HepG2 (cell line): ENCODE measurements around the gene SPG7. TPM values are rescaled to one million over a fixed set of nuclear protein-coding genes. Genes with fewer than 3 reads are reported as not detected.

ENCODE experiments used
- ATAC-seq: fragments of 200-7000 bp; cut with Tn5 transposase; 3 replicates; pipeline ENCODE4 v1.9.1; 2020; ENCODE audit warnings: mild to moderate bottlenecking, moderate library complexity
- BruUV-seq: library from RNA; stranded (reverse); fragments of 400-500 nt; replicated peaks from 2 replicates; lab custom pipeline; 2021; lab: Mats Ljungman, UMichigan
- CTCF ChIA-PET: fragments of 300-600 bp; formaldehyde crosslinking; extraction: SDS; loops from one replicate; lab custom pipeline; 2021; ENCODE audit warnings: low total read pairs, inconsistent platforms, low intra/inter-chr PET ratio; lab: Yijun Ruan, JAX
- POLR2A ChIA-PET: fragments of 350-600 bp; sonication (Branson Sonifier 250); formaldehyde crosslinking; loops from one replicate; lab custom pipeline; 2020; ENCODE audit warnings: antibody characterized with exemption, inconsistent platforms; lab: Yijun Ruan, JAX
- DNase-seq: peaks from one replicate; pipeline ENCODE4 v3.0.0-alpha.2; 2015; ENCODE audit warnings: low spot score
- FAIRE-seq: peaks from 3 replicates; lab custom pipeline; 2011; peaks lifted over from hg19 to GRCh38; lab: Jason Lieb, UNC
- H2AFZ ChIP-seq: one replicate; pipeline ENCODE4 v1.6.1; 2011; ENCODE audit warnings: low read length, inconsistent platforms
- H3K27ac ChIP-seq: fragments of 300-600 bp; 3 replicates; pipeline ENCODE4 v1.8.0; 2011; ENCODE audit warnings: mixed run types, mild to moderate bottlenecking, mixed read lengths, low read length, inconsistent platforms; ENCODE audit not compliant: insufficient read depth; ENCODE audit errors: extremely low read length
- H3K27me3 ChIP-seq, 2 experiments: fragments of 200-600 bp in 1 of 2; 2 replicates in 1 of 2; 3 replicates in 1 of 2; pipeline versions ENCODE4 v1.6.0 to v1.8.0; 2011; ENCODE audit warnings: low read length in 2 of 2, mild to moderate bottlenecking in 2 of 2, moderate library complexity in 2 of 2, inconsistent platforms in 1 of 2; ENCODE audit not compliant: insufficient read depth in 2 of 2, control insufficient read depth in 1 of 2
- H3K36me3 ChIP-seq, 2 experiments: fragments of 200-600 bp in 1 of 2; replicated peaks in 1 of 2; 2 replicates in 1 of 2; 3 replicates in 1 of 2; pipeline versions ENCODE4 v1.5.1 to v1.8.0; 2011; ENCODE audit warnings: low read length in 2 of 2, inconsistent platforms in 1 of 2; ENCODE audit not compliant: insufficient read depth in 2 of 2, control insufficient read depth in 1 of 2
- H3K4me1 ChIP-seq: 2 replicates; pipeline ENCODE4 v1.5.1; 2012; ENCODE audit warnings: low read length, inconsistent platforms; ENCODE audit not compliant: insufficient read depth
- H3K4me2 ChIP-seq: 2 replicates; pipeline ENCODE4 v1.6.0; 2011; ENCODE audit warnings: low read depth, low read length, inconsistent platforms
- H3K4me3 ChIP-seq, 3 experiments: fragments of 200-600 bp in 1 of 3; sonication (generic), shearing (Covaris generic) in 1 of 3; replicated peaks in 1 of 3; 2 replicates each; pipeline ENCODE4 v1.5.1; 2011 to 2016; ENCODE audit warnings: low read length in 3 of 3, inconsistent platforms in 2 of 3, low read depth in 2 of 3, mild to moderate bottlenecking in 2 of 3, control low read depth in 1 of 3, mixed read lengths in 1 of 3; ENCODE audit not compliant: insufficient read depth in 1 of 3
- H3K79me2 ChIP-seq: one replicate; pipeline ENCODE4 v1.6.1; 2011; ENCODE audit warnings: low read length, inconsistent platforms; ENCODE audit not compliant: insufficient read depth
- H3K9ac ChIP-seq: 2 replicates; pipeline ENCODE4 v1.6.0; 2011; ENCODE audit warnings: mild to moderate bottlenecking, low read depth, low read length, inconsistent platforms; ENCODE audit not compliant: insufficient read depth
- H3K9me3 ChIP-seq: 2 replicates; pipeline ENCODE4 v1.5.1; 2012; ENCODE audit warnings: mild to moderate bottlenecking, low read length
- H4K20me1 ChIP-seq: 2 replicates; pipeline ENCODE4 v1.6.0; 2011; ENCODE audit warnings: inconsistent platforms, mild to moderate bottlenecking, low read length, moderate library complexity; ENCODE audit not compliant: insufficient read depth
- KDM5A ChIP-seq: fragments of 200-600 bp; sonication (generic); IDR thresholded peaks from 2 replicates; pipeline ENCODE4 v1.7.0; 2018; ENCODE audit warnings: antibody characterized with exemption, mild to moderate bottlenecking, low read length, borderline replicate concordance
- MAFG ChIP-seq: sonication (generic); formaldehyde crosslinking; IDR thresholded peaks from 2 replicates; pipeline ENCODE4 v1.5.1; 2020; ENCODE audit warnings: mild to moderate bottlenecking, missing genetic modification reagents
- ZBTB1 ChIP-seq: sonication (generic); formaldehyde crosslinking; IDR thresholded peaks from 2 replicates; pipeline ENCODE4 v1.4.0; 2020; ENCODE audit warnings: missing genetic modification reagents, borderline replicate concordance
- ZFYVE20 ChIP-seq: sonication (generic); formaldehyde crosslinking; IDR thresholded peaks from 2 replicates; pipeline ENCODE4 v1.8.0; 2023; ENCODE audit warnings: low read depth, mild to moderate bottlenecking, moderate library complexity, missing genetic modification reagents, borderline replicate concordance
- WGBS: methylation state at CpG from one replicate; pipeline ENCODE4 v1.1.6; 2017; ENCODE audit warnings: low lambda C conversion rate; 5-methylcytosine and 5-hydroxymethylcytosine counted together
- in situ Hi-C: cut with HindIII; loops from 2 replicates; pipeline ENCODE4 v1.10.0; 2017; ENCODE audit warnings: low pct_unique_long_range_greater_than_20kb; ENCODE audit not compliant: extremely low pct_ligation_motif_present
- intact Hi-C: fragments of 100-400 bp; cut with micrococcal nuclease; formaldehyde crosslinking; loops from one replicate; pipeline ENCODE4 v1.10.0; 2022; ENCODE audit not compliant: unreplicated experiment
- polyA plus RNA-seq, 8 experiments: library from polyadenylated mRNA; depleted of rRNA in 3 of 8; stranded (reverse) in 7 of 8; unstranded in 1 of 8; fragments of >200 nt; fragmentation: Illumina TruSeq in 4 of 8; extraction: Trizol in 4 of 8; gene quantifications; 2 replicates each; pipeline versions ENCODE4 v1.2.1 to v1.2.3, GENCODE V29; 2011 to 2016; ENCODE audit warnings: low read depth in 4 of 8, missing spikeins in 1 of 8, mixed read lengths in 1 of 8; ENCODE audit not compliant: insufficient read depth in 1 of 8
- total RNA-seq, 5 experiments: library from RNA; depleted of rRNA; stranded (reverse); fragments of >200 nt; fragmentation: Illumina TruSeq; extraction: Trizol; gene quantifications; 2 replicates each; pipeline ENCODE4 v1.2.3, GENCODE V29; 2016; ENCODE audit warnings: low read depth in 1 of 5
- TF ChIP-seq, protein P1 (sequence below): sonication (generic); formaldehyde crosslinking; IDR thresholded peaks from 2 replicates; pipeline ENCODE4 v1.5.0; 2020; ENCODE audit warnings: missing genetic modification reagents, mild to moderate bottlenecking, borderline replicate concordance
- TF ChIP-seq, protein P2 (sequence below): sonication (generic); formaldehyde crosslinking; IDR thresholded peaks from 2 replicates; pipeline ENCODE4 v1.4.0; 2020; ENCODE audit warnings: mild to moderate bottlenecking, missing genetic modification reagents
- TF ChIP-seq, protein P3 (sequence below): sonication (generic); formaldehyde crosslinking; IDR thresholded peaks from 2 replicates; pipeline ENCODE4 v1.5.1; 2020; ENCODE audit warnings: mild to moderate bottlenecking, missing genetic modification reagents, moderate library complexity
- TF ChIP-seq, protein P4 (sequence below): sonication (generic); formaldehyde crosslinking; IDR thresholded peaks from 2 replicates; pipeline ENCODE4 v1.4.0; 2020; ENCODE audit warnings: missing genetic modification reagents

Gene SPG7
- total and polyA plus RNA-seq, 2 of the 13 experiments (the other 11 are each of a cell fraction or from before 2014, with no cell fraction given) = 66.0 to 136 TPM

DNA sequence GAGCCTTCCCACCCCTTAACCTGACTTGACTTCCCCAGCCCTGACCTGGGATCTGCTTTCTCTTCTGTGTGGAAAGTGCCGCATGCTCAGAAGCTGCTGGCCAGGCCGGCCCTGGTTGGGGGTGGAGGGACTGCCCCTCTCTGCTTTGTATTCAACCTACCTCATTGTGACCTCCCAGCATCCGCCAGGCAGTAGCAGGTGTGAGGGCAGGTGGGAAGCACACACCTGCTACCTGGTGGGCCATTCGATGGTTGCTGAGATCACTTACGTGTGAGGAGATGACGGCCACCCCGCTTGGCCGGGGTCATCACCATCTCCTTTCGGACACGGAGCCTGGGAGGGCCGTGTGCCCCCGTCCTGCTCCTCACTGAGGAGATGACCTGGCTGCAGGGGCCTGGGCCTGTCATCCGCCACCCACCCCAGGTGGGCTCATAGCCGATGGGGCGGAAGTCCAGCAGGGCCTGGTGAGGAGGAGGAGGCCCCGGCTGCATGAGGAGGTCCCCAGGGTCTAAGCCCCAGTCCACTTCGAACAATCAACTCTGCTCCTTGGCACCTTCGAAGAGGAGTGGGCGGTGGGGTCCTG, 74.5 kb downstream of the SPG7 start:
- ChIA-PET POLR2A (interaction anchor here (1.0 to 2.2 kb wide), 4 partner anchors 10 to 23 kb away, joined by 3 to 10 read pairs (median 6); no protein-coding TSS in a partner anchor), CTCF (no interaction called here)
- ATAC-seq = peak; percentile 2; the same call in 2 of the 3 replicates
- Histone ChIP-seq H4K20me1 (no peaks in the 10 kb centered on the region), H3K79me2 (no peaks in the 10 kb centered on the region), H3K9ac (peak overlapping the region; percentile 53), H3K27ac (no peak overlapping the region), H2AFZ (no peak overlapping the region), H3K27me3 (peaks cover 0 to 27% of the 10 kb centered on the region in 2 experiments; a peak in 3 of 5 replicates), H3K4me2 (peak overlapping the region; percentile 76), H3K4me3 (peak overlapping the region; percentile 6 to 60 (median 29); a peak in 4 of 6 replicates), H3K9me3 (no peaks in the 10 kb centered on the region), H3K4me1 (peaks cover 39% of the 10 kb centered on the region), H3K36me3 (no peaks in the 10 kb centered on the region)
- FAIRE-seq = no peak
- intact Hi-C loops (no loop called here), in situ Hi-C loops (no loop called here)
- no peak for DNase-seq
- 75% methylated on average over 19 of the region's 19 CpGs for WGBS
- no TSS peak for BruUV-seq
- TF ChIP-seq MAFG (CRISPR knock-in tag) (no peak), ZBTB1 (0 out of 2 replicates have a peak, but pooled peaks have one; percentile 51), ZFYVE20 (CRISPR knock-in tag) (0 out of 2 replicates have a peak, but pooled peaks have one; percentile 53), KDM5A (no peak)
- TF ChIP-seq, protein P1, sequence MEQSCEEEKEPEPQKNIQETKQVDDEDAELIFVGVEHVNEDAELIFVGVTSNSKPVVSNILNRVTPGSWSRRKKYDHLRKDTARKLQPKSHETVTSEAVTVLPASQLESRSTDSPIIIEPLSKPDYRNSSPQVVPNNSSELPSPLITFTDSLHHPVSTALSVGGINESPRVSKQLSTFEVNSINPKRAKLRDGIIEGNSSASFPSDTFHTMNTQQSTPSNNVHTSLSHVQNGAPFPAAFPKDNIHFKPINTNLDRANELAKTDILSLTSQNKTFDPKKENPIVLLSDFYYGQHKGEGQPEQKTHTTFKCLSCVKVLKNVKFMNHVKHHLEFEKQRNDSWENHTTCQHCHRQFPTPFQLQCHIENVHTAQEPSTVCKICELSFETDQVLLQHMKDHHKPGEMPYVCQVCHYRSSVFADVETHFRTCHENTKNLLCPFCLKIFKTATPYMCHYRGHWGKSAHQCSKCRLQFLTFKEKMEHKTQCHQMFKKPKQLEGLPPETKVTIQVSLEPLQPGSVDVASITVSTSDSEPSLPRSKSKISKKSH (CRISPR knock-in tag) = 0 out of 2 replicates have a peak, but pooled peaks have one; percentile 48
- TF ChIP-seq, protein P2, sequence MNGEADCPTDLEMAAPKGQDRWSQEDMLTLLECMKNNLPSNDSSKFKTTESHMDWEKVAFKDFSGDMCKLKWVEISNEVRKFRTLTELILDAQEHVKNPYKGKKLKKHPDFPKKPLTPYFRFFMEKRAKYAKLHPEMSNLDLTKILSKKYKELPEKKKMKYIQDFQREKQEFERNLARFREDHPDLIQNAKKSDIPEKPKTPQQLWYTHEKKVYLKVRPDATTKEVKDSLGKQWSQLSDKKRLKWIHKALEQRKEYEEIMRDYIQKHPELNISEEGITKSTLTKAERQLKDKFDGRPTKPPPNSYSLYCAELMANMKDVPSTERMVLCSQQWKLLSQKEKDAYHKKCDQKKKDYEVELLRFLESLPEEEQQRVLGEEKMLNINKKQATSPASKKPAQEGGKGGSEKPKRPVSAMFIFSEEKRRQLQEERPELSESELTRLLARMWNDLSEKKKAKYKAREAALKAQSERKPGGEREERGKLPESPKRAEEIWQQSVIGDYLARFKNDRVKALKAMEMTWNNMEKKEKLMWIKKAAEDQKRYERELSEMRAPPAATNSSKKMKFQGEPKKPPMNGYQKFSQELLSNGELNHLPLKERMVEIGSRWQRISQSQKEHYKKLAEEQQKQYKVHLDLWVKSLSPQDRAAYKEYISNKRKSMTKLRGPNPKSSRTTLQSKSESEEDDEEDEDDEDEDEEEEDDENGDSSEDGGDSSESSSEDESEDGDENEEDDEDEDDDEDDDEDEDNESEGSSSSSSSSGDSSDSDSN = 0 out of 2 replicates have a peak, but pooled peaks have one; percentile 13
- TF ChIP-seq, protein P3, sequence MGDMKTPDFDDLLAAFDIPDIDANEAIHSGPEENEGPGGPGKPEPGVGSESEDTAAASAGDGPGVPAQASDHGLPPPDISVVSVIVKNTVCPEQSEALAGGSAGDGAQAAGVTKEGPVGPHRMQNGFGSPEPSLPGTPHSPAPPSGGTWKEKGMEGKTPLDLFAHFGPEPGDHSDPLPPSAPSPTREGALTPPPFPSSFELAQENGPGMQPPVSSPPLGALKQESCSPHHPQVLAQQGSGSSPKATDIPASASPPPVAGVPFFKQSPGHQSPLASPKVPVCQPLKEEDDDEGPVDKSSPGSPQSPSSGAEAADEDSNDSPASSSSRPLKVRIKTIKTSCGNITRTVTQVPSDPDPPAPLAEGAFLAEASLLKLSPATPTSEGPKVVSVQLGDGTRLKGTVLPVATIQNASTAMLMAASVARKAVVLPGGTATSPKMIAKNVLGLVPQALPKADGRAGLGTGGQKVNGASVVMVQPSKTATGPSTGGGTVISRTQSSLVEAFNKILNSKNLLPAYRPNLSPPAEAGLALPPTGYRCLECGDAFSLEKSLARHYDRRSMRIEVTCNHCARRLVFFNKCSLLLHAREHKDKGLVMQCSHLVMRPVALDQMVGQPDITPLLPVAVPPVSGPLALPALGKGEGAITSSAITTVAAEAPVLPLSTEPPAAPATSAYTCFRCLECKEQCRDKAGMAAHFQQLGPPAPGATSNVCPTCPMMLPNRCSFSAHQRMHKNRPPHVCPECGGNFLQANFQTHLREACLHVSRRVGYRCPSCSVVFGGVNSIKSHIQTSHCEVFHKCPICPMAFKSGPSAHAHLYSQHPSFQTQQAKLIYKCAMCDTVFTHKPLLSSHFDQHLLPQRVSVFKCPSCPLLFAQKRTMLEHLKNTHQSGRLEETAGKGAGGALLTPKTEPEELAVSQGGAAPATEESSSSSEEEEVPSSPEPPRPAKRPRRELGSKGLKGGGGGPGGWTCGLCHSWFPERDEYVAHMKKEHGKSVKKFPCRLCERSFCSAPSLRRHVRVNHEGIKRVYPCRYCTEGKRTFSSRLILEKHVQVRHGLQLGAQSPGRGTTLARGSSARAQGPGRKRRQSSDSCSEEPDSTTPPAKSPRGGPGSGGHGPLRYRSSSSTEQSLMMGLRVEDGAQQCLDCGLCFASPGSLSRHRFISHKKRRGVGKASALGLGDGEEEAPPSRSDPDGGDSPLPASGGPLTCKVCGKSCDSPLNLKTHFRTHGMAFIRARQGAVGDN = peak; percentile 47; the same call in 1 of the 2 replicates
- TF ChIP-seq, protein P4, sequence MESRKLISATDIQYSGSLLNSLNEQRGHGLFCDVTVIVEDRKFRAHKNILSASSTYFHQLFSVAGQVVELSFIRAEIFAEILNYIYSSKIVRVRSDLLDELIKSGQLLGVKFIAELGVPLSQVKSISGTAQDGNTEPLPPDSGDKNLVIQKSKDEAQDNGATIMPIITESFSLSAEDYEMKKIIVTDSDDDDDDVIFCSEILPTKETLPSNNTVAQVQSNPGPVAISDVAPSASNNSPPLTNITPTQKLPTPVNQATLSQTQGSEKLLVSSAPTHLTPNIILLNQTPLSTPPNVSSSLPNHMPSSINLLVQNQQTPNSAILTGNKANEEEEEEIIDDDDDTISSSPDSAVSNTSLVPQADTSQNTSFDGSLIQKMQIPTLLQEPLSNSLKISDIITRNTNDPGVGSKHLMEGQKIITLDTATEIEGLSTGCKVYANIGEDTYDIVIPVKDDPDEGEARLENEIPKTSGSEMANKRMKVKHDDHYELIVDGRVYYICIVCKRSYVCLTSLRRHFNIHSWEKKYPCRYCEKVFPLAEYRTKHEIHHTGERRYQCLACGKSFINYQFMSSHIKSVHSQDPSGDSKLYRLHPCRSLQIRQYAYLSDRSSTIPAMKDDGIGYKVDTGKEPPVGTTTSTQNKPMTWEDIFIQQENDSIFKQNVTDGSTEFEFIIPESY (CRISPR knock-in tag) = peak; percentile 54; the same call in 1 of the 2 replicates
